Mucosa of rectum (tissue), 2 donors: Measurements from ENCODE around the gene RTP5.
"Not testable (repeated sequence)": the region's sequence is repeated elsewhere in the genome, so short reads cannot be mapped to it uniquely, and the experiment has no call there.

ENCODE experiments used
- H3K27ac ChIP-seq, 2 donors: one replicate each; pipeline ENCODE4 v1.7.0; 2013; ENCODE audit warnings: inconsistent platforms in 2 of 2, low read depth in 2 of 2, low read length in 2 of 2
- H3K27me3 ChIP-seq, 2 donors: one replicate each; pipeline ENCODE4 v1.7.0; 2013; ENCODE audit warnings: low read length in 2 of 2; ENCODE audit not compliant: control insufficient read depth in 2 of 2, insufficient read depth in 2 of 2
- H3K36me3 ChIP-seq, 2 donors: one replicate each; pipeline ENCODE4 v1.7.0; 2013; ENCODE audit warnings: low read length in 2 of 2; ENCODE audit not compliant: control insufficient read depth in 2 of 2, insufficient read depth in 2 of 2
- H3K4me1 ChIP-seq, 2 donors: one replicate each; pipeline ENCODE4 v1.7.0; 2013; ENCODE audit warnings: low read length in 2 of 2, mild to moderate bottlenecking in 1 of 2; ENCODE audit not compliant: control insufficient read depth in 2 of 2, insufficient read depth in 2 of 2
- H3K4me3 ChIP-seq, 2 donors: one replicate each; pipeline ENCODE4 v1.7.0; 2013; ENCODE audit warnings: low read length in 2 of 2
- H3K9ac ChIP-seq, 2 donors: one replicate each; pipeline ENCODE4 v1.7.0; 2013; ENCODE audit warnings: low read length in 2 of 2, low read depth in 1 of 2, mild to moderate bottlenecking in 1 of 2
- H3K9me3 ChIP-seq, 2 donors: one replicate each; pipeline ENCODE4 v1.7.0; 2013; ENCODE audit warnings: low read length in 2 of 2; ENCODE audit not compliant: control insufficient read depth in 2 of 2
- donor health status: healthy.
- donor health status: Normal muscosa, but diverticular disease.

RTP5 gene

DNA sequence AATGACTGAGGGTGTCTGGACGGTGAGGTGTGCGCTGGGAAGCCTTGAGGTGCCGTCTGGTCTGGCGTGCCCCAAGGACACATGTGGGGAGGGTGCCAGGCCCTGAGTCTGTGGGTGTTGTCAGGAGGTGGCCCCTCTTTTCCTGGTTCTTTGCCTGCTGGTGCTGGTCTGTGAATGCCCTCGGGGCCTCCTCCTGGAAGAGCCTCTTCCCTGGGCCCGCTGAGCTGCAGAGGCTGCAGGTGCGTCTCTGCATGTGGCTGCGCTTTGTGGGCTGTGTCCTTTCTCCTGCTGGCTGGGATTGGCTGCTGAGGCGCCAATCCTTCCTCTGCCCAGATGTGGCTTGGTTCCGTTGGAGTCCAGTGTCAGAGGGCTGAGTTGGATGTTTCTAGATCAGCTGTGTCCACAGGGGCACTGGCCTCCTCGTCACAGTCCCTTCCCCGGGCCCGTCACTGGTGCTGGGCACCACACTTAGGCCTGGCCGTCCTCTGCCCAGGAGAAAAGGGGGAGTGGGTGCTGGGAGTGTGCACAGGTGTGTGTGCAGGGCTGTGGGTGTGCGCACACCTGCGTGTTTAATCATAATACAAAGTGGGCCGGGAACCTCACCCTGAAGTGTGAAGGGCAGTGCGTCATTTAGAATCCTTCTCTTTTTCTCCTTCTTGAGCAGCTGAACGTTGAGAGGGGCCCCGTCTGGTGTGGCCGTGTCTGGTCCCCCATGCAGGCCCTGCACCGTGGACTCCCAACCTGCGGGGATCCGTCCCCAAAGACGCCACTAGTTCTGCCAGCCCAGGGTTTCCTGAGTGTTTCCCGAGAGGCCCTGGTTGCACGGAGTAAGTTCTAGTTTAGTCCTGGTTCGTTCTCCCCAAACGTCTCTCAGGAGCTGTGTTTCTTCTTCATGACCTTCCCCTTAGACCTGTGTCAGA is 35.5 kb downstream of the RTP5 start:
- Histone ChIP-seq H3K4me1 (peaks cover 0 to 6% of the 10 kb centered on the region in 2 donors), H3K27me3 (peaks cover 0 to 4% of the 10 kb centered on the region in 2 donors), H3K36me3 (no peaks in the 10 kb centered on the region), H3K9me3 (no peaks in the 10 kb centered on the region), H3K27ac (no peak overlapping the region), H3K4me3 (no peak overlapping the region), H3K9ac (no peak overlapping the region)

DNA sequence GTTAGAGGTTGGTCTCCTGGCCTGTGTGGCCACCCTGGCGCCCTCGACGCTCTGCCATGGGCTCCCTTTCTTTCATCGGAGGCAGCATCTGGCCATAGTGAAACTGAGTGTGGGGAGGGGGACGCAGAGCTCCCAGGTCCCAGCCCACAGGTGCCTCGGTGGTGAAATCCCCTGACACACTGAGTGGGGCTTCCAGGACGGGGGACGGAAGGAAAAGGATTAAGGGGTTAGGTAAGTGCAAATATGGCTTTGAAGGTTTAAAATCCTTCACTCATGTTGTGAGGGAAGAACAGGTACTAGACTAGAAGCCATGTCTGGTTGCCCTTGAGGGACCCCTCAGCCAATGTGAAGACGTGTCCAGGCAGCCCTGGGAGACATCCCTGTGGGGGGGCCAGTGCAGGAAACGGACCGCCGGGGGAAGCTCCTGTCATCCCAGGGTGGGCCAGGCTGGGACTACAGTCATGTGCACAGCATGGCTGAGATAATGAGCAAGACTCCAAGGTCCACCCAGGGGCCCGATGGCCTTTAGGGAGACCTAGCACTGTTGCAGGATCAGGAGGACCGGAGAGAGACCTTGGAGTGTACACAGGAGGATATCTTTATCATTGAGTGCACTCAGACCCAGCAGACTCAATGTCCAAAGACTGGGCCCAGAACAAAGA is 36.3 kb downstream of the RTP5 start:
- no peak overlapping the region for H3K9ac ChIP-seq
- peaks cover 0 to 6% of the 10 kb centered on the region in 2 donors for H3K4me1 ChIP-seq
- no peaks in the 10 kb centered on the region for H3K9me3 ChIP-seq
- H3K36me3 ChIP-seq = no peaks in the 10 kb centered on the region
- peaks cover 0 to 1% of the 10 kb centered on the region in 2 donors for H3K27me3 ChIP-seq
- H3K4me3 ChIP-seq = no peak overlapping the region
- no peak overlapping the region for H3K27ac ChIP-seq

DNA sequence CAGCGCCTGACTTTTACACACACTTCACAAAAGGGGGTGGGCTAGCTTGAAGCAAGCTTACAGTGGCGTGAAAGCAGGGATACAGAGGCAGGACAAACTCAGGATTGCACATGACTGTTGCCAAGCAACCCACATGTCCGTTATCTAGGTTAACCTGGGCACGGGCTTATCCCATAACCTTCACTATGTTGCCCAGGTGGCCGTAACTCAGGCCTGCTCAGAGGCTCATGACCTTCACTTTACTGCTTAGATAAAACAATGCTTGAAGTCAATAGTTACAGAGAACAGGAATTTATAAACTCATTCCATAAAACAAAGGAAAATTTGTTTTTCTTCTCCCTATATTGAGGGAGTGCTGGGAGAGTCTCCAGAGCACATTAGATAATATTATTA is 36.8 kb downstream of the RTP5 start:
- H3K27ac ChIP-seq, H3K9ac ChIP-seq, H3K36me3 ChIP-seq, H3K4me3 ChIP-seq, H3K4me1 ChIP-seq, H3K27me3 ChIP-seq, H3K9me3 ChIP-seq: not testable (repeated sequence)

DNA sequence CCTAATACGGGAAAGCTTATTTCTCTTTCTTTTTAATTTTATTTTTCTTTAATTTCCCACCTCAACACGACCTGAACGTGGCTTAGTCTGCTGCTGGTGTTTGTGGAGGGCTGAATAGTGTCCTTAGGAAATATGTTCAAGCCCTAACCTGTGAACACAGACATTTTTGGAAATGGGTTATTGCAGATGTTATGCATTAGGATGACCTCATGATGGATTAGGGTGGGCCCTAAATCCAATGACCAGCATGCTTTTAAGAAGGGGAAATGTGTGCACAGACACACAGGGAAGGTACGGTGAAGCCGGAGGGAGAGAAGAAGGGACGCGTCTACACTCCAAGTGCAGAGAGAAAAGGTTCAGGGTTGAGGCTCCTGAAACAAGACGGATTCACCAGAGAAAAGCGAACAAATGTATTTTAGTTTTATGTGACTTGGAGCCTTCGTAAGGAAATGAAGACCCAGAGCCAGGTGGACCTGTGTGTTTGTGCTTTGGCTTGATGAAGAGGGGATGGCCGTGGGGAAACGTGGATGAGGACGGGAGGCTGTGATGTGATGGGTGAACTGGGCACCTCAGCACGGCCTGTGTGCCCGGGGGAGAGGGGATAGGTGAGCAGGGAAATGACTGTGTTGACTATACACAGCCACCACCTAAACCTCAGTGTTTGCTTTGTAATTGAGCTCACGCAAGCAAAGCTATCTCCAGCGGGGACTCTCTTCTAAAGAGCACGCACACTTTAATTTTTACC is 37.5 kb downstream of the RTP5 start:
- no peak overlapping the region for H3K27ac ChIP-seq
- no peaks in the 10 kb centered on the region for H3K27me3 ChIP-seq
- H3K4me3 ChIP-seq = no peak overlapping the region
- peaks cover 0 to under 1% of the 10 kb centered on the region in 2 donors for H3K4me1 ChIP-seq
- H3K9me3 ChIP-seq = no peaks in the 10 kb centered on the region
- H3K9ac ChIP-seq = no peak overlapping the region
- H3K36me3 ChIP-seq = no peaks in the 10 kb centered on the region

DNA sequence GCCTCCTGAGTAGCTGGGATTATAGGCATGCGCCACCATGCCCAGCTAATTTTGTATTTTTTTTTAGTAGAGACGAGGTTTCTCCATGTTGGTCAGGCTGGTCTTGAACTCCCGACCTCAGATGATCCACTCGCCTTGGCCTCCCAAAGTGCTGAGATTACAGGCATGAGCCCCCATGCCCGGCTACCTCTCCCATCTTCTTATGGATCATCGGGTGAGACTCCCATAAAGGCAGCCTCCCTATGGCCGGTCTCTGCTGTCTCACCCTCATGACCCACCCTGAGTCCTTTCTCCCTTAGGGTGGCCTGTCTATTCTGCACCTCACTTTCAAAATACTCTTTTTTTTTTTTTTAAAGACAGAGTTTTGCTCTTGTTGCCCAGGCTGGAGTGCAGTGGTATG is 38.3 kb downstream of the RTP5 start:
- H3K4me3 ChIP-seq, H3K4me1 ChIP-seq, H3K9me3 ChIP-seq, H3K27me3 ChIP-seq, H3K27ac ChIP-seq, H3K9ac ChIP-seq, H3K36me3 ChIP-seq: not testable (repeated sequence)

DNA sequence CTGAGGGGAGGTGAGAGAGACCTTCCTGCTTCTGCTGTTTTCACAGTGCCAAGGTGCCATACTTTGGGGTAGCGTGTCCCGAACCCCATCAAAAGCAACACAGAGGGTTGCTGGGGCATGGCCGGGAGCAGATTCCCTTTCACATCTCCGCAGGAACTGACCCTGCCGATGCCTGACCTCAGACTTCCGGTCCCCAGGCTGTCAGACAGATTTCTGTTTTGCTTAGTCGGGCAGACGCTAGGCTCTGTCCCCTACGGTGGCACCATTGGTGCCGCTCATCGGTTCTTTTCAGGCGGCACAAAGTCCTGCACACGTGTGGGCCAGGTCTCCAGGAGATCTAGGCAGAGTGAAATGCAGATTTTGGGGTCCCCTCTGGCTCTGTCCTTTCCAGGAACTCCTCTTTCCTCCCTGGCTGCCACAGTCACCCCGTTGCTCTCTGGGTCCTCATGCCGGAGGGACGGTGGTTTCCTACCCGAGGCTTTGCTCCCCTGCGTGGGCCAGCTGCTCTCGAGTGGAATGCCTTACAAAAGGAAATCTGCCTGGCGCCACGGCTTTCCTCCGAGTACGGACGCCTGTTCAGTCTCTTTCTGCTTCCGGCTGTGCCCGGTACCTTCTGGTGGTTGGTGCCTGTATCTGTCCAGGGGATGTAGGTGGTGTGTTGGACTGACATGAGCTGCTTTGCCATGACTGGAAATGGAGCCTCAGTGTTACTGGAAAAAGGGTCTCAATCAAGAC is 39.3 kb downstream of the RTP5 start:
- Histone ChIP-seq H3K27me3 (no peaks in the 10 kb centered on the region), H3K4me1 (no peaks in the 10 kb centered on the region), H3K27ac (no peak overlapping the region), H3K4me3 (no peak overlapping the region), H3K9me3 (no peaks in the 10 kb centered on the region), H3K9ac (no peak overlapping the region), H3K36me3 (no peaks in the 10 kb centered on the region)

DNA sequence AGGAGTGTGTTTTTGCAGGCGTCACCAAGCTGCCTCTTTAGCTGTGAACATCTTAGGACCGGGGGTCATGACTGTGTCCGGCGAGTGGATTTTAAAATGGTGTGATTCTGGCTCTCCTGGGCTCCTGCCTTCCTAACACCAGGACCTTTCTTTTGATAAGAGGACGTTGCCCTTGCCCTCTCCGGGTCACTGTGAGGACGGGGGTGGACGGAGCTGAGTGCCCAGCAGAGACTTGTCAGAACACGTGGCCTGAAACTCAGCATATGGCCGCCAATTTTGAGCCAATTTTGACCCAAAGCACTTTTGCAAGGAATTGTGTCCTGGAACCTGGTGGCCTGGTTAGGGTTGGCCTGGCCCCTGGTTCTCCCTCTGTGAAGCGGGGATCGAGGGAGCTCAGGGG is 40.2 kb downstream of the RTP5 start:
- Histone ChIP-seq H3K27me3 (no peaks in the 10 kb centered on the region), H3K4me3 (no peak overlapping the region), H3K4me1 (no peaks in the 10 kb centered on the region), H3K27ac (no peak overlapping the region), H3K9ac (no peak overlapping the region), H3K36me3 (no peaks in the 10 kb centered on the region), H3K9me3 (no peaks in the 10 kb centered on the region)

DNA sequence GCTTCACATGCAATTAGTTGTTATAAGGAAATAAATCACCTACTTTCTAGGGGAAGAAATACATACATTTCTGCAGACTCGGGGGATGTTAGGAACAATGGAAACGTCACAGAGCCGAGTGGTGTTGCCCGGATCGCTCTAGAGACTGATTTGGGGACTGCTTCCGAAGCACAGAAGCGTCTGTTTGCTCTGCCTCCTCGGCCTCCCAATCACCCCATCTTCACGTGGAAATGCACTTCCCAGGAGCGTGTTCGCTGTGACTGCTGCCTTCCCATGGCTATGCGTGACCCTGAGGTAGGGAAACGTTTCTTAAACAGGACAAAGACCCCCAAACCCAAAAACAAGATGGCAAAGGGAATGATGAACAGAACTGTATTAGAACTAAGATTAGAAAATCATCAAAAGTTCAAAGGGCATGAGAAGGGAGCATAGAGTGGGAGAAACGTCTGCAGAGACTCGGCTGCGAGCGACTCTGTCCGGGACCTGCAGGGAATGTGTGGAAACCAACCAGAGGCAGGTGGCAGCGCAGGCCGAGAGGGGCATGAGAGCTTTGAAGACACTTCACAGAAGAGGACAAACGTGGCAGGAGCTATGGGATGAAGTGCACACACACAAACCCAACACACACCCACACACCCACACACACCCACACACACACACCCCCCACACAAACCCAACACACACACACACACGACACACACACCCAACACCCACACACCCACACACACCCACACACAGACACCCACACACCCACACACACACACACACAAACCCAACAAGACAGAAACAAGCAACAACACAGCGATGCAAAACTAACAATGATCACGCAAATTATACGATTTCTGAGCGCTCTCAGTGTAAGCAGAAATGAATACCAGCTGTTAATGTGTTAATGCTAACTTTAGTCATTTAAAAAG is 41.3 kb downstream of the RTP5 start:
- Histone ChIP-seq H3K9ac (no peak overlapping the region), H3K4me3 (no peak overlapping the region), H3K9me3 (no peaks in the 10 kb centered on the region), H3K27me3 (no peaks in the 10 kb centered on the region), H3K27ac (no peak overlapping the region), H3K4me1 (no peaks in the 10 kb centered on the region), H3K36me3 (no peaks in the 10 kb centered on the region)

DNA sequence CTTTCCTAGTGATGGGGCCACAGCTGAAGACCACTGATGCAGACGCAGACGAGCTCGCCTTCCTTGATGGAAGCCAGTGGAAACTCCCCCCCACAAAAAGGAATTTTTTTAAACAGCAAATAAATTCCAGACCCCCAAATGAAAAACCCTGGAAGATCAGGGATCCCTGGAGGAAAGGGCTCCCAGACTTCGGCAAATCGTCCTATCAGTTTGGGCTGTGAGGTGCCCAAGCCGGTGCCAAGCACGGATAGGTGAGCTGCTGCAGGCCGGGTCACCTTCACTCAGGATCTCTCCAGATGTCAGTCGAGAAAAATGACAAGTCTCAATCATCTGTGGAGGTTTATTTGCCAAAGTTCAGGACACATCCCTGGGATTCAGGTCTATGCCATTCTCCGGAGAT is 42.0 kb downstream of the RTP5 start:
- H3K27ac ChIP-seq = no peak overlapping the region
- no peaks in the 10 kb centered on the region for H3K27me3 ChIP-seq
- no peaks in the 10 kb centered on the region for H3K36me3 ChIP-seq
- H3K4me1 ChIP-seq = no peaks in the 10 kb centered on the region
- no peak overlapping the region for H3K4me3 ChIP-seq
- H3K9me3 ChIP-seq = no peaks in the 10 kb centered on the region
- H3K9ac ChIP-seq = no peak overlapping the region
